ENCODE data around the gene ARPC4.

DNA sequence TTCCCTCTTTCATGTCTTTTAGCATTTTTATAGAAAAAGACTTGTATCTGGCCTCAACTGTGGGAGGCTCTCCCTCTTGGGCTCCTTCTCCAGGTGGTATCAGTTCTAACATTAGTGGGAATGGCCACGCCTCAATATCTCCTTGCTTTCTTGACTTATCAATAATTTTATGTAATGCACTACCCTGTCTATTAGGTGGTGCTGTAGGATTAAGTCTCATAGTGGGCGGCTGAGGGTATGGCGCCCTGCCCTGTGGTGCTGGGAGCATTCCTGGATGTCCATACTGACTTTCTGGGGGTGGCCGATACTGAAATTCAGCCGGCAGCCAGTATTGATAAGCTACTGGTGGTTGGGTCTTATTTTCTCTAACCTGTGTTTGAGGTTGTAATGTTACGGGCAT is 59.6 kb downstream of the ARPC4 start:
- TF ChIP-seq POLR2A (IDR thresholded peaks at IDR 0.05; ENCODE audit: low read depth): no peak
- TF ChIP-seq, protein P1, sequence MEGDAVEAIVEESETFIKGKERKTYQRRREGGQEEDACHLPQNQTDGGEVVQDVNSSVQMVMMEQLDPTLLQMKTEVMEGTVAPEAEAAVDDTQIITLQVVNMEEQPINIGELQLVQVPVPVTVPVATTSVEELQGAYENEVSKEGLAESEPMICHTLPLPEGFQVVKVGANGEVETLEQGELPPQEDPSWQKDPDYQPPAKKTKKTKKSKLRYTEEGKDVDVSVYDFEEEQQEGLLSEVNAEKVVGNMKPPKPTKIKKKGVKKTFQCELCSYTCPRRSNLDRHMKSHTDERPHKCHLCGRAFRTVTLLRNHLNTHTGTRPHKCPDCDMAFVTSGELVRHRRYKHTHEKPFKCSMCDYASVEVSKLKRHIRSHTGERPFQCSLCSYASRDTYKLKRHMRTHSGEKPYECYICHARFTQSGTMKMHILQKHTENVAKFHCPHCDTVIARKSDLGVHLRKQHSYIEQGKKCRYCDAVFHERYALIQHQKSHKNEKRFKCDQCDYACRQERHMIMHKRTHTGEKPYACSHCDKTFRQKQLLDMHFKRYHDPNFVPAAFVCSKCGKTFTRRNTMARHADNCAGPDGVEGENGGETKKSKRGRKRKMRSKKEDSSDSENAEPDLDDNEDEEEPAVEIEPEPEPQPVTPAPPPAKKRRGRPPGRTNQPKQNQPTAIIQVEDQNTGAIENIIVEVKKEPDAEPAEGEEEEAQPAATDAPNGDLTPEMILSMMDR (IDR thresholded peaks at IDR 0.05): no peak
- no peak for TF ChIP-seq EP300 (IDR thresholded peaks at IDR 0.05)

Data from esophagus muscularis mucosa (tissue), 4 donors.